Measurements from ENCODE around the gene TNC.

DNA sequence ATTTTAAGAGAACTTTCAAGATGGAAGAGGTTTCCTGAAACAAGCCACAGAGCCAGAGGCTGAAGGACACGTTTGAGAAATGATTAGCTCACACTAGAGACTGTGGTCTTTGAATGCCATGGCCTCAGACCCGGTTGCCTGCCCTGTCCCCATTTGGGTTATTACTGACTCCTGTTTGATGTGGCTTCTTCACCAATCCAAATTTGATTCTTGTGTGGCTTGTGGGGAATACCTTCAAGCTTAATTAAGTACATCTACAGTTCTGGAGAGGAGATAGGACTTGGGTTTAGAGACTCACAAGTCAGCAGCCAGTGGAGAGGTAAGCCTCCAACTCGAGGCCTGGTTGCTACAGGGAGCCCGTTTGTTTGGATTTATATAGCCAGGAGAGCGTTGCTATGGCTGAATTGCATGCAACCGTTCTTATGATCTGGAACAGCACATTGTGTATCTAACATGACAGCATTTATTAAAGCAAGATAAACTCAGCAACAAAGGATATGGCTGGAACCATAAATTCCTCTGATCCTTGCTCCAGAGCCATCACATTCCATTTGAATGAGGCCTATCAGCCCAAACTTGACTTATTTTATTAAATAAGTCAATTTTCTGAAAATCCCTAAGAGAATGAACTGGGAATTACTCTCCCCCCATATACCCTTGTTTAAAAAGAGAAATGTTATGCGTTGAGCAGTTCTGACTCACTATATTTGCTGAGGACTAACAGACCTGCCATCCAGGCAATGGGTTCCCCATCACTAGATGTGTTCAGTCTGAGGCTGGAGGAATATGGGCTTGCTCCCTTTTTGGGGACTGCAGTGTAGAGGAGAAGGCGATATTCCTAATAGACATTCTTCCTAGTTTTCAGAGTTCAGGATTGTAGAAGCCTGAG is 99.2 kb downstream of the TNC start:
- TF ChIP-seq SUZ12 (IDR thresholded peaks at IDR 0.05) (no peak), FOXM1 (IDR thresholded peaks at IDR 0.05; ENCODE audit: borderline replicate concordance) (no peak), TARDBP (IDR thresholded peaks at IDR 0.05) (no peak), L3MBTL2 (conservative IDR thresholded peaks at IDR 0.05) (no peak), HDGF (IDR thresholded peaks at IDR 0.05; ENCODE audit: borderline replicate concordance) (no peak), NFRKB (IDR thresholded peaks at IDR 0.05) (no peak), FOXA1 (IDR thresholded peaks at IDR 0.05) (no peak), BHLHE40 (IDR thresholded peaks at IDR 0.05; ENCODE audit: borderline replicate concordance) (no peak), ELF4 (IDR thresholded peaks at IDR 0.05) (no peak)
- TF ChIP-seq, protein P1, sequence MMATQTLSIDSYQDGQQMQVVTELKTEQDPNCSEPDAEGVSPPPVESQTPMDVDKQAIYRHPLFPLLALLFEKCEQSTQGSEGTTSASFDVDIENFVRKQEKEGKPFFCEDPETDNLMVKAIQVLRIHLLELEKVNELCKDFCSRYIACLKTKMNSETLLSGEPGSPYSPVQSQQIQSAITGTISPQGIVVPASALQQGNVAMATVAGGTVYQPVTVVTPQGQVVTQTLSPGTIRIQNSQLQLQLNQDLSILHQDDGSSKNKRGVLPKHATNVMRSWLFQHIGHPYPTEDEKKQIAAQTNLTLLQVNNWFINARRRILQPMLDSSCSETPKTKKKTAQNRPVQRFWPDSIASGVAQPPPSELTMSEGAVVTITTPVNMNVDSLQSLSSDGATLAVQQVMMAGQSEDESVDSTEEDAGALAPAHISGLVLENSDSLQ (IDR thresholded peaks at IDR 0.05), result no peak

Data from HEK293T (cell line).